Muscle of back (tissue), 11 donors: Measurements from ENCODE around the gene NRIP3. TPM values are rescaled to one million over a fixed set of nuclear protein-coding genes. Genes with fewer than 3 reads are reported as not detected.
A peak's percentile ranks its signal among the peaks of the same experiment; 100 is the strongest.
"Not testable (repeated sequence)": the region's sequence is repeated elsewhere in the genome, so short reads cannot be mapped to it uniquely, and the experiment has no call there.

Experiments used
- DNase-seq, 3 donors: peaks; one replicate each; pipeline versions ENCODE4 v3.0.0 to v3.0.0-alpha.2; 2013
- polyA plus RNA-seq, 10 donors: library from polyadenylated mRNA; unstranded; fragments of 120-200 nt; gene quantifications; one replicate each; pipeline ENCODE4 v1.2.1, GENCODE V29; 2013; ENCODE audit not compliant: insufficient read length in 10 of 10

NRIP3 gene
- polyA plus RNA-seq, 10 donors, result 0.69 to 1.6 (median 1.1) TPM

- DNase-seq, result no peak
These were observed 30.7 kb downstream of the NRIP3 start for GRCh38 chr11:8973121-8973520.

GRCh38 chr11:8971924-8972316 lies 31.9 kb downstream of the NRIP3 start:
- no peak for DNase-seq

- DNase-seq, result no peak
These were observed 32.4 kb downstream of the NRIP3 start for GRCh38 chr11:8971196-8971923.

GRCh38 chr11:8967184-8967583 lies 36.6 kb downstream of the NRIP3 start:
- DNase-seq, result no peak

GRCh38 chr11:8964324-8965320 lies 39.2 kb downstream of the NRIP3 start, which contains the start of gene TMEM9B:
Gene TMEM9B, minus strand, starts transcription at chr11:8964442. Its CDS starts 129 bp downstream, at chr11:8964313.
- DNase-seq, result peak; percentile 80 to 96 (median 92)

- peak in 1 of 3 donors; percentile 6 for DNase-seq
These were observed 40.1 kb downstream of the NRIP3 start for GRCh38 chr11:8963569-8964323.

GRCh38 chr11:8962841-8963240 lies 41.0 kb downstream of the NRIP3 start:
- no peak for DNase-seq

GRCh38 chr11:8961401-8961800 lies 42.4 kb downstream of the NRIP3 start:
- DNase-seq, result no peak

- peak; percentile 74 to 82 (median 75) for DNase-seq
These were observed 44.1 kb downstream of the NRIP3 start for GRCh38 chr11:8959546-8960166.

GRCh38 chr11:8956860-8957259 lies 46.9 kb downstream of the NRIP3 start:
- no peak for DNase-seq

GRCh38 chr11:8948886-8949285 lies 54.9 kb downstream of the NRIP3 start:
- no peak for DNase-seq

GRCh38 chr11:8947230-8947943 lies 56.4 kb downstream of the NRIP3 start:
- no peak for DNase-seq

GRCh38 chr11:8942518-8943066 lies 61.2 kb downstream of the NRIP3 start, which contains the start of gene ASCL3:
Gene ASCL3, minus strand, starts transcription at chr11:8943016. Its CDS starts 4,855 bp downstream, at chr11:8938161.
- DNase-seq, result no peak

- DNase-seq, result no peak
These were observed 62.3 kb downstream of the NRIP3 start for GRCh38 chr11:8941341-8942103.

- DNase-seq, result no peak
These were observed 66.1 kb downstream of the NRIP3 start for GRCh38 chr11:8937659-8938058.

- DNase-seq, result no peak
These were observed 66.6 kb downstream of the NRIP3 start for GRCh38 chr11:8937159-8937558.

- DNase-seq, result not testable (repeated sequence)
These were observed 68.0 kb downstream of the NRIP3 start for GRCh38 chr11:8935789-8936188.

GRCh38 chr11:8934742-8935488 lies 68.9 kb downstream of the NRIP3 start:
- DNase-seq, result peak in 1 of 3 donors; percentile 80

GRCh38 chr11:8933931-8934330 lies 69.9 kb downstream of the NRIP3 start:
- no peak for DNase-seq
